HL-60 (cell line): ENCODE results near the gene FBXO42.

Experiments used
- GABPA ChIP-seq: IDR thresholded peaks from 2 replicates; pipeline ENCODE4 v1.6.1; 2012; ENCODE audit warnings: low read depth
- TF ChIP-seq, protein P1 (sequence below): IDR thresholded peaks from one replicate; pipeline ENCODE4 v1.5.1; 2011; ENCODE audit warnings: low read length, control low read depth, inconsistent platforms; ENCODE audit not compliant: insufficient read depth

DNA sequence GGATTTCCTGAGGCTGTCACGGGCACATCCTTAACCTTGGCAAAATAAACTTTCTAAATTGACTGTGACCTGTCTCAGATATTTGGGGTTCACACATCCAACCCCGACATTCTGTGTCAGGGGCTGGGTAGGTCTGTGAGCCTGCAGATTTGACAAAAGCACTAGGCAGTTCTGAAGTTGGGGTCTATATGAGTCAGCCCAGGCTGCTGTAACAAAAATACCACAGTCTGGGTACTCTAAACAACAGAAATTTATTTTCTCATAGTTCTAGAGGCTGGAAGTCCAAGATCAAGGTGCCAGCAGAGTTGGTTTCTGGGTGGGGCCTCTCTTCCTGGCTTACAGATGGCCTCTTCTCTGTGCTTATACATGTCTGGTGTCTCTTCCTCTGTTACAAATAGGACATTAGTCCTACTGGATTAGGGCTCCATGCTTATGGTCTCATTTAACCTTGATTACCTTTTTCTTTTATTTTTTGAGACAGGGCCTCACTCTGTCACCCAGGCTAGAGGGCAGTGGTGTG lies 112.2 kb downstream of the FBXO42 start:
- TF ChIP-seq, protein P1, sequence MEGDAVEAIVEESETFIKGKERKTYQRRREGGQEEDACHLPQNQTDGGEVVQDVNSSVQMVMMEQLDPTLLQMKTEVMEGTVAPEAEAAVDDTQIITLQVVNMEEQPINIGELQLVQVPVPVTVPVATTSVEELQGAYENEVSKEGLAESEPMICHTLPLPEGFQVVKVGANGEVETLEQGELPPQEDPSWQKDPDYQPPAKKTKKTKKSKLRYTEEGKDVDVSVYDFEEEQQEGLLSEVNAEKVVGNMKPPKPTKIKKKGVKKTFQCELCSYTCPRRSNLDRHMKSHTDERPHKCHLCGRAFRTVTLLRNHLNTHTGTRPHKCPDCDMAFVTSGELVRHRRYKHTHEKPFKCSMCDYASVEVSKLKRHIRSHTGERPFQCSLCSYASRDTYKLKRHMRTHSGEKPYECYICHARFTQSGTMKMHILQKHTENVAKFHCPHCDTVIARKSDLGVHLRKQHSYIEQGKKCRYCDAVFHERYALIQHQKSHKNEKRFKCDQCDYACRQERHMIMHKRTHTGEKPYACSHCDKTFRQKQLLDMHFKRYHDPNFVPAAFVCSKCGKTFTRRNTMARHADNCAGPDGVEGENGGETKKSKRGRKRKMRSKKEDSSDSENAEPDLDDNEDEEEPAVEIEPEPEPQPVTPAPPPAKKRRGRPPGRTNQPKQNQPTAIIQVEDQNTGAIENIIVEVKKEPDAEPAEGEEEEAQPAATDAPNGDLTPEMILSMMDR: no peak
- TF ChIP-seq GABPA: no peak
